Lower leg skin (tissue), 3 donors: ENCODE measurements around the gene TBCD.

Experiments used
- POLR2A ChIP-seq, 2 donors: fragments of 450-650 bp; IDR thresholded peaks; one replicate each; pipeline ENCODE4 v1.6.1; 2016 to 2017; ENCODE audit warnings: antibody characterized with exemption in 2 of 2, mild to moderate bottlenecking in 1 of 2, moderate library complexity in 1 of 2
- TF ChIP-seq, protein P1 (sequence below), 3 donors: fragments of 450-650 bp; IDR thresholded peaks; one replicate each; pipeline ENCODE4 v1.5.1; 2016; ENCODE audit warnings: antibody characterized with exemption in 3 of 3, mild to moderate bottlenecking in 3 of 3, moderate library complexity in 2 of 3

DNA sequence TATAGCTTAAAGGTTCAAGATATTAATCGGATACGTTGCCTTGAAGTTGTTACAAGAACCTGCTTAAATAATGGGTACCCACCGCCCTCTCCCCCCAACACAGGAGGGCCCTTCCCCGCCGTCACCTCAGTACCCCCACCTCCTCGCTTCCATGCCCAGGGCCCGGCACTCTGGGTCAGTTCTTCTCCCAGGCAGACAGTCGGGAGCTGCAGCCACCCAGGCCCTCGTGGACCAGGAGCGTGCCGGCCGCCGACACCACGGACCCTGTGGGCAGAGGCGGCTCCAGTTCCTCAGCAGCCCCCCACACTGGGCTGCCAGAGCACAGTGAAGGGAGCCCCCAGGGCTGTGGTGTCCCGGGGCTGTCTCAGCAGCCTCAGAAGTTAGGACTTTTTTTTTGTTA lies 168.8 kb downstream of the TBCD start:
- TF ChIP-seq, protein P1, sequence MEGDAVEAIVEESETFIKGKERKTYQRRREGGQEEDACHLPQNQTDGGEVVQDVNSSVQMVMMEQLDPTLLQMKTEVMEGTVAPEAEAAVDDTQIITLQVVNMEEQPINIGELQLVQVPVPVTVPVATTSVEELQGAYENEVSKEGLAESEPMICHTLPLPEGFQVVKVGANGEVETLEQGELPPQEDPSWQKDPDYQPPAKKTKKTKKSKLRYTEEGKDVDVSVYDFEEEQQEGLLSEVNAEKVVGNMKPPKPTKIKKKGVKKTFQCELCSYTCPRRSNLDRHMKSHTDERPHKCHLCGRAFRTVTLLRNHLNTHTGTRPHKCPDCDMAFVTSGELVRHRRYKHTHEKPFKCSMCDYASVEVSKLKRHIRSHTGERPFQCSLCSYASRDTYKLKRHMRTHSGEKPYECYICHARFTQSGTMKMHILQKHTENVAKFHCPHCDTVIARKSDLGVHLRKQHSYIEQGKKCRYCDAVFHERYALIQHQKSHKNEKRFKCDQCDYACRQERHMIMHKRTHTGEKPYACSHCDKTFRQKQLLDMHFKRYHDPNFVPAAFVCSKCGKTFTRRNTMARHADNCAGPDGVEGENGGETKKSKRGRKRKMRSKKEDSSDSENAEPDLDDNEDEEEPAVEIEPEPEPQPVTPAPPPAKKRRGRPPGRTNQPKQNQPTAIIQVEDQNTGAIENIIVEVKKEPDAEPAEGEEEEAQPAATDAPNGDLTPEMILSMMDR (IDR thresholded peaks at IDR 0.05) = no peak
- no peak for TF ChIP-seq POLR2A (IDR thresholded peaks at IDR 0.05)
